ENCODE results near the gene ECHS1.
"Not testable (repeated sequence)": the region's sequence is repeated elsewhere in the genome, so short reads cannot be mapped to it uniquely, and the experiment has no call there.

The ECHS1 gene

GRCh38 chr10:133322064-133322709, 51.0 kb downstream of the ECHS1 start:
- DNase-seq, result not testable (repeated sequence)

GRCh38 chr10:133320852-133321422, 52.2 kb downstream of the ECHS1 start:
- not testable (repeated sequence) for DNase-seq

GRCh38 chr10:133318494-133319127, 54.5 kb downstream of the ECHS1 start:
- peak; percentile 61 for DNase-seq

- no peak for DNase-seq
Observed at GRCh38 chr10:133316732-133317131, 56.4 kb downstream of the ECHS1 start.

- no peak for DNase-seq
Observed at GRCh38 chr10:133316266-133316665, 56.9 kb downstream of the ECHS1 start.

GRCh38 chr10:133315847-133316246, 57.3 kb downstream of the ECHS1 start:
- peak; percentile 29 for DNase-seq

- DNase-seq, result no peak
Observed at GRCh38 chr10:133314911-133315310, 58.2 kb downstream of the ECHS1 start.

GRCh38 chr10:133313192-133313591, 60.0 kb downstream of the ECHS1 start:
- DNase-seq, result no peak

GRCh38 chr10:133312769-133313145, 60.4 kb downstream of the ECHS1 start:
- no peak for DNase-seq

Measured in hematopoietic multipotent progenitor cell treated with erythropoietin and hydrocortisone succinate and interleukin-3 and kit ligand, for 8 days (in vitro differentiated cells).